Thoracic aorta (tissue), 2 donors: ENCODE measurements around the gene LYRM9. TPM values are rescaled to one million over a fixed set of nuclear protein-coding genes. Genes with fewer than 3 reads are reported as not detected.

Experiments used
- ATAC-seq: fragments of 150-250 bp; one replicate; pipeline ENCODE4 v1.8.0; 2017; ENCODE audit warnings: low read depth; ENCODE audit not compliant: insufficient number of reproducible peaks, low FRiP score
- DNase-seq: peaks from one replicate; pipeline ENCODE4 v3.0.0-alpha.2; 2020; ENCODE audit warnings: low spot score
- H3K27ac ChIP-seq, 2 donors: fragments of 200-600 bp; sonication (generic); 1 replicate in 1 of 2; 2 replicates in 1 of 2; pipeline ENCODE4 v1.5.1; 2016; ENCODE audit warnings: mild to moderate bottlenecking in 2 of 2, moderate library complexity in 2 of 2
- H3K27me3 ChIP-seq: fragments of 200-600 bp; sonication (generic); replicated peaks from 2 replicates; pipeline ENCODE4 v1.6.0; 2016; ENCODE audit warnings: mild to moderate bottlenecking; ENCODE audit not compliant: insufficient read depth
- H3K36me3 ChIP-seq: fragments of 200-600 bp; sonication (generic); one replicate; pipeline ENCODE4 v1.5.1; 2016
- H3K4me1 ChIP-seq, 2 donors: fragments of 200-600 bp; sonication (generic); 1 replicate in 1 of 2; 2 replicates in 1 of 2; pipeline versions ENCODE4 v1.5.1 to v1.6.0; 2016; ENCODE audit warnings: low read depth in 2 of 2, mild to moderate bottlenecking in 1 of 2; ENCODE audit not compliant: control insufficient read depth in 1 of 2
- H3K4me3 ChIP-seq: fragments of 200-600 bp; sonication (generic); 2 replicates; pipeline ENCODE4 v1.5.1; 2016; ENCODE audit warnings: mild to moderate bottlenecking
- H3K9me3 ChIP-seq: fragments of 200-600 bp; sonication (generic); 2 replicates; pipeline ENCODE4 v1.5.1; 2016
- CTCF ChIP-seq: fragments of 200-600 bp; sonication (generic); IDR thresholded peaks from one replicate; pipeline ENCODE4 v1.5.1; 2019; ENCODE audit warnings: antibody characterized with exemption
- total RNA-seq, 2 donors: library from RNA; depleted of rRNA; stranded (reverse); fragments of >200 nt; gene quantifications; one replicate each; pipeline versions ENCODE4 v1.1.0 to v1.2.3, GENCODE V29; 2016

Gene LYRM9
- total RNA-seq, 2 donors from 2014 or later, result 10.6 to 27.2 TPM

- Histone ChIP-seq H3K4me1 (no peaks in the 10 kb centered on the region), H3K36me3 (no peaks in the 10 kb centered on the region), H3K4me3 (no peak overlapping the region), H3K27me3 (no peaks in the 10 kb centered on the region), H3K27ac (no peak overlapping the region), H3K9me3 (no peaks in the 10 kb centered on the region)
- ATAC-seq (no peak), DNase-seq (no peak)
- no peak for TF ChIP-seq CTCF
Observed at GRCh38 chr17:27868565-27868964, 24.6 kb downstream of the LYRM9 start.

GRCh38 chr17:27862840-27863239 is 30.3 kb downstream of the LYRM9 start:
- TF ChIP-seq CTCF, result no peak
- no peaks in the 10 kb centered on the region for H3K9me3 ChIP-seq

DNA sequence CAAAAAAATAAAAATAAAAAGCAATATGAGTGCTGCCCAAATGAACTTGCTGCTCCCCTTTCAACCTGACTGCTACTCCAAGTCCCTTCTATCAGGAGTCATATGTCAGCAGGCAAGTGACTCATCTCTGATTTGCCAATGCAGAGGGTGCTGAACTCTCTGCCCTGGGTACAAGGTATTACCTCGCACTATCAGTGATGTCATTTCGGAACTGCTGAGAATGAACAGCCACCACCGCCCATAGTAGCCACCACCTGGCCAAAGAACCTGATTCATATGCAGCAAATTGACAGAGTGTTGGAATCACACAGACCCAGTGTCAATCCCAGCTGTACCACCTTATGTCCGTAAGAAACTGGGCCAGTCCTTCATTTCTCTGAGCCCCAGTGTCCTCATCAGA is 31.2 kb downstream of the LYRM9 start:
- DNase-seq, result no peak
- Histone ChIP-seq H3K27me3 (no peaks in the 10 kb centered on the region), H3K4me3 (no peak overlapping the region), H3K36me3 (no peaks in the 10 kb centered on the region), H3K9me3 (no peaks in the 10 kb centered on the region), H3K4me1 (no peaks in the 10 kb centered on the region), H3K27ac (no peak overlapping the region)
- no peak for ATAC-seq
- no peak for TF ChIP-seq CTCF

More at GRCh38 chr17:27862840-27863239, 30.3 kb downstream of the LYRM9 start:
- DNase-seq, result no peak
- Histone ChIP-seq H3K27ac (no peak overlapping the region), H3K27me3 (no peaks in the 10 kb centered on the region), H3K4me1 (no peaks in the 10 kb centered on the region), H3K4me3 (no peak overlapping the region), H3K36me3 (no peaks in the 10 kb centered on the region)
- ATAC-seq, result no peak

DNA sequence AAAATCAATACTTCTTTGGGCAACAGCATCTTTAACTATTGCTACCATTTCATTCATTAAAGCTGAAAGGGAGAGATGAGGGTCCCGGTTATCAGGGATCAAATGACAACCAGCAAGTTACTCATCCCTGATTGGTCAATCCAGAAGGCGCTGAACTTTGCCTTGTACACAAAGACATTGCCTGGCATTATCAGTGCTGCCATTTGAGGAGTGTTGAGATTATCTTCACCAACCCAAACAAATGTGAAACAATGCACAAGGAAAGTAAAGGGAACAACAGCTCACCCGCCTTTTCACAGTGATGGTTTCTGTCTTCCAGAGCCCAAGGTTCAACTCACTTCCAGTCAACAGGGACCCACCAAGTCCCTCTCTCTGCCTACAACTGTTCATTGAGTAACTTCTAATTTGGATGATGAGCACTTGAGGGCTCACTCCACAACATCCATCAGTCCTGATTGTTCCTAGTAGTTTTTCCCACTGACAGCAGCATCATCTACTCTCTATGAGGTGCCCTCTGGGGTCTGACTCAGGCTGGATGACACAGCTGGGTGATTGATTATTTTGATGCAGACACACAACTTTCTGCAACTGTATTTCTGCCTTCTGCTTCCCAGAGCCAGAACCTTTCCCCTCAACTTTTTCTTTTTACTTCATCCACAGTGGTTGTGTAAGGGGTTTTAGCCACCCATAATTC is 32.0 kb downstream of the LYRM9 start:
- ATAC-seq (no peak), DNase-seq (no peak)
- Histone ChIP-seq H3K27me3 (no peaks in the 10 kb centered on the region), H3K27ac (no peak overlapping the region), H3K4me3 (no peak overlapping the region), H3K4me1 (no peaks in the 10 kb centered on the region), H3K36me3 (no peaks in the 10 kb centered on the region), H3K9me3 (no peaks in the 10 kb centered on the region)
- TF ChIP-seq CTCF, result no peak

DNA sequence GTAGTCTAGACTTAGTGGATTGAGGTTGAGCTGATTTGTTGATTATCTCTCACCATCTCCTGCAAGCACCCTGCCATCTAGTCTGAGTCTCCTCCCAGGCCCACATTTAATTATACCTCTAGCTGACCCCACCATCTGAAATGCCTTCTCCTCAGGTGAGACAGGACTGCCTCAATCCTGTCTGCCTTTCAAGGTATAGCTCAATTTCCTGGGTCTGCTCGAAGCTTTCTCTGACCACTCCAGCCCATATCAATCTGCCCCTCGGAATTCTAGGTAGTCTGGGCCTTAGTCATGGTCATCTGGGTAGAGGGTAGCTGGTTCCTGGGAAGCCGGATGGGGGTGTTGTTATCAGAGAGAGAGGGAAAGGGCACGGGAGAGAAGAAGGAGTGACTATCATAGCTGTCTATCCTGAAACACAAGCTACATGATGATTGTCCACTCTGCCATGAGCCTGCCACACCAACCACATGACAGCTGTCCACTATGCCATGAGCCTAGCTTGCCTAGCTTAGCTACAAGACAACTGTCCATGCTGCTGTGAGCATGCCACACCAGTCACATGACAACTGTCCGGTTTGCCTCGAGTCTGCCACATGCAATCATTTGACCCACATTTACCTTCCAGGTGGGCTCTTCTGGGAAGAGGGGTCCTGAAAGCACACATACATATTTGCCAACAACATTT is 34.4 kb downstream of the LYRM9 start:
- no peak for ATAC-seq
- no peaks in the 10 kb centered on the region for H3K36me3 ChIP-seq

More for the DNA sequence above, 34.4 kb downstream of the LYRM9 start:
- Histone ChIP-seq H3K27ac (no peak overlapping the region), H3K4me3 (no peak overlapping the region), H3K9me3 (no peaks in the 10 kb centered on the region), H3K27me3 (no peaks in the 10 kb centered on the region), H3K4me1 (no peaks in the 10 kb centered on the region)
- no peak for TF ChIP-seq CTCF
- no peak for DNase-seq
